Uterus (tissue), 4 donors: Measurements from ENCODE around the gene PLXNA2. TPM values are rescaled to one million over a fixed set of nuclear protein-coding genes. Genes with fewer than 3 reads are reported as not detected.

Source experiments
- DNase-seq, 2 donors: peaks; one replicate each; pipeline ENCODE4 v3.0.0-alpha.2; 2019 to 2020
- H3K27ac ChIP-seq, 2 donors: fragments of 200-600 bp; sonication (generic); 1 replicate in 1 of 2; 2 replicates in 1 of 2; pipeline ENCODE4 v1.5.1; 2016 to 2018
- H3K27me3 ChIP-seq, 2 donors: fragments of 200-600 bp; sonication (generic); one replicate each; pipeline ENCODE4 v1.5.1; 2018 to 2019; ENCODE audit warnings: control low read depth in 1 of 2
- H3K36me3 ChIP-seq, 2 donors: fragments of 200-600 bp; sonication (generic); one replicate each; pipeline ENCODE4 v1.5.1; 2019; ENCODE audit warnings: control low read depth in 1 of 2
- H3K4me1 ChIP-seq, 2 donors: fragments of 200-600 bp; sonication (generic); one replicate each; pipeline ENCODE4 v1.5.1; 2018 to 2019; ENCODE audit warnings: control low read depth in 1 of 2
- H3K4me3 ChIP-seq, 2 donors: fragments of 200-600 bp; sonication (generic); 1 replicate in 1 of 2; 2 replicates in 1 of 2; pipeline ENCODE4 v1.5.1; 2018 to 2019; ENCODE audit warnings: mild to moderate bottlenecking in 1 of 2
- H3K9me3 ChIP-seq, 2 donors: fragments of 200-600 bp; sonication (generic); one replicate each; pipeline ENCODE4 v1.5.1; 2019; ENCODE audit warnings: control low read depth in 1 of 2
- CTCF ChIP-seq, 4 experiments: fragments of 200-600 bp in 2 of 4; fragments of 450-650 bp in 2 of 4; sonication (generic) in 2 of 4; IDR thresholded peaks; one replicate each; pipeline ENCODE4 v1.5.1; 2016 to 2019; ENCODE audit warnings: antibody characterized with exemption in 4 of 4, mild to moderate bottlenecking in 2 of 4, moderate library complexity in 1 of 4
- POLR2A ChIP-seq, 2 donors: fragments of 450-650 bp; IDR thresholded peaks; one replicate each; pipeline ENCODE4 v1.6.1; 2016; ENCODE audit warnings: antibody characterized with exemption in 2 of 2, mild to moderate bottlenecking in 1 of 2, moderate library complexity in 1 of 2
- intact Hi-C: fragments of 100-400 bp; cut with DNase I; formaldehyde crosslinking; loops from one replicate; pipeline ENCODE4 v1.15.1; 2023; ENCODE audit warnings: low total_unique reads
- total RNA-seq, 4 donors: library from RNA; depleted of rRNA in 3 of 4; stranded (reverse); fragments of >200 nt in 3 of 4; gene quantifications; one replicate each; pipeline versions ENCODE4 v1.1.0 to v1.2.4, GENCODE V29; 2014 to 2023
- donor health status: DM: yes; HTN: yes; CAD: no.

The PLXNA2 gene
- total RNA-seq, 4 donors from 2014 or later = 5.4 to 94.5 (median 9.5) TPM

DNA sequence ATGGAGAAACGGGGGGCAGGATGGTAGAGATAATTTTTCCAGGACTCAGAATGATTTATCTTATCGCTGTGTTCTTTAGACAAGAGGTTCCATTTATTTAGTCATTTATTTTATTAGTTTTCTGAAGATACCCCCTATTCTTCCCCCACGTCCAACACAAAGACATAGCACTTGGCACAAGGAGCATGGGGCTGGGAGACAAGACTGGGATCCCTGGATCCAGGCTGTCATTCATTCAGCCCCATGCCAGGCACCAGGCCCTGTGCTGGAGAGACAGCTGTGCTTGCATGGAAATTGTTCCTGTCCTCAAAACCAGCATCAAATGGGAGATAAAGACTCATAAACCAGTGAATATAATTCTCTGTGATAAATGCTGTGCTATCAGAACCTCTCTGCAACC, 27.1 kb upstream of the PLXNA2 start:
- no peaks in the 10 kb centered on the region for H3K9me3 ChIP-seq
- H3K27ac ChIP-seq = no peak overlapping the region
- DNase-seq = no peak
- no peaks in the 10 kb centered on the region for H3K36me3 ChIP-seq
- H3K4me3 ChIP-seq = no peak overlapping the region
- intact Hi-C loops = no loop called here
- no peaks in the 10 kb centered on the region for H3K27me3 ChIP-seq
- no peaks in the 10 kb centered on the region for H3K4me1 ChIP-seq
- TF ChIP-seq POLR2A (IDR thresholded peaks at IDR 0.05) (no peak), CTCF (IDR thresholded peaks at IDR 0.05) (no peak)

DNA sequence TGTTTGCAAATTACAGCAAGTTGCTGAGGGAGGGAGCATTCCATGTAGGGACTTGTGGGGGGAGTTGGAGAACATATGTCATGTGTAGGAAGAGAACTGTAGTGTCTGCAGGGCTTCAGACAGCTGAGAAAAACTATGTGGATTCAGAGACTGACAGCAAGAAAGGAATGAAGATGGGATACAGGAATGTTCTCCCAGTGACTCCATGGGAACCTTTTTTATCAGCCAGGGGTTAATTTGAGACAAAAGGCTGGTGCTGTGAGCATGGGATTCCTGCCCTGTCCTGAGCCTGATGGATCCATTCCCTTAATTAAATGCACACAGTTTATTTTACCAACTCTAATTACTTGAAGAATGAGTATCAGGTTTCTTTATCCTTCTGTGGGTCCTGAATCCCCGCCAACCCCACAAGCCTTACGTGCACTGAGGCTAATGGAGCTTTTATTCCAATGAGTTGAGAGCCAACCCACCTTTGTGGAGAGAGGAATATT, 26.5 kb upstream of the PLXNA2 start:
- DNase-seq = no peak
- TF ChIP-seq POLR2A (IDR thresholded peaks at IDR 0.05) = no peak
- TF ChIP-seq CTCF (IDR thresholded peaks at IDR 0.05) = no peak
- H3K4me3 ChIP-seq = no peak overlapping the region
- H3K27ac ChIP-seq = no peak overlapping the region
- no peaks in the 10 kb centered on the region for H3K9me3 ChIP-seq
- no peaks in the 10 kb centered on the region for H3K4me1 ChIP-seq
- intact Hi-C loops = no loop called here
- no peaks in the 10 kb centered on the region for H3K27me3 ChIP-seq
- H3K36me3 ChIP-seq = no peaks in the 10 kb centered on the region

DNA sequence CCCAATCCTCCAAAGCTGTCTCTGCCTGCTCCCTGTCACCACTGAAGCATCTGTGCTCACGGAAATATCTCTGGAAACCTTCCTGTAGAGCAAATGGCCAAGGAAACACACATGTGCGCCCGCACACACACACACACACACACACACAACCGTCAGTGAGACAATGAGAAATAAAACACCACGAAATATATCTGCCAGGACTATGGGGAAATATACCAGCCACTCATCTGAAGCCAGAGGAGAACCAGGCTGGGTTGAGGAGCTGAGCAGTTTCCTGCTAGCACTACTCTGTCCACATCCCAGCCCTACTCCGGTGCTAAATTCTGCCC, 25.1 kb upstream of the PLXNA2 start:
- Histone ChIP-seq H3K4me3 (no peak overlapping the region), H3K9me3 (no peaks in the 10 kb centered on the region), H3K27ac (no peak overlapping the region), H3K36me3 (no peaks in the 10 kb centered on the region), H3K4me1 (no peaks in the 10 kb centered on the region), H3K27me3 (no peaks in the 10 kb centered on the region)
- intact Hi-C loops = no loop called here
- DNase-seq = no peak
- TF ChIP-seq CTCF (IDR thresholded peaks at IDR 0.05) = no peak
- no peak for TF ChIP-seq POLR2A (IDR thresholded peaks at IDR 0.05)

DNA sequence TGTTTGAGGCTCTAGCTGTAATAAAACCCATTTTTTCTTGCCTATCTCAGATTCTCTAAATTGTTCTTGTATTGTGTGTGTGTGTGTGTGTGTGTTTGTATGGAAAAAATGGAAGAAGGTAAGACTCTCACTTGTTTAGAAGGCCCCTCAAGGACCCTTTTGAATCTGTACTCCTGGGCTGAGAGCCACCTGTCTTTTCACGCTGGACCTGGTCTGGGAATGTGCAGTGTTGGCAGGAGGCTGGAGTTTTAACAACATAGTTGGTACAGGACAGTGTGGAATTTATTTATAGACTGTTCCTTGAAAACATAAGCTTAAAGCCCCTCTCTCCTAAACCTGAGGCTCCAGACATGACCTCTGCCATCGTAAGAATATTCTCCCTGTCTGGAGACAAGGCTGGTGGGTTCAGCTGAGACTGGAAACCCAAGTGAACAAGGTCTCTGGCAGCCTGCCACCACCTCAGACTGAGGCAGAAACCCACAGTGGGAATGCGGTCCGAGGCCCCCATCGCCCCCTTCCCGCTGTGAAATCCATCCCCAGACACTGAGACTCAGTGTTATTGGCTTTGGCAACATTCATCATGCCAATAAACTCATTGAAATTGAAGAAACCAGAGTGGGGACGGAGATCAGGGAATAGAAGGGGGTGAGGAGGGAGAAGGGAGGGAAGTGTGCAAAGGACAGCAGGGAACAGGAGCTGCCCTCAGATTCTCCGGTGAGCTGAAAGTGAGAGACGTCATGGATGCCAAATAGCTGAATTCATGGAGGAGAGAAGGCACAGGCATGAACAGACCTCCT, 24.6 kb upstream of the PLXNA2 start:
- Histone ChIP-seq H3K36me3 (no peaks in the 10 kb centered on the region), H3K4me1 (no peaks in the 10 kb centered on the region), H3K9me3 (no peaks in the 10 kb centered on the region), H3K4me3 (no peak overlapping the region), H3K27ac (no peak overlapping the region), H3K27me3 (no peaks in the 10 kb centered on the region)
- DNase-seq = no peak
- TF ChIP-seq POLR2A (IDR thresholded peaks at IDR 0.05) (no peak), CTCF (IDR thresholded peaks at IDR 0.05) (no peak)
- intact Hi-C loops = no loop called here

DNA sequence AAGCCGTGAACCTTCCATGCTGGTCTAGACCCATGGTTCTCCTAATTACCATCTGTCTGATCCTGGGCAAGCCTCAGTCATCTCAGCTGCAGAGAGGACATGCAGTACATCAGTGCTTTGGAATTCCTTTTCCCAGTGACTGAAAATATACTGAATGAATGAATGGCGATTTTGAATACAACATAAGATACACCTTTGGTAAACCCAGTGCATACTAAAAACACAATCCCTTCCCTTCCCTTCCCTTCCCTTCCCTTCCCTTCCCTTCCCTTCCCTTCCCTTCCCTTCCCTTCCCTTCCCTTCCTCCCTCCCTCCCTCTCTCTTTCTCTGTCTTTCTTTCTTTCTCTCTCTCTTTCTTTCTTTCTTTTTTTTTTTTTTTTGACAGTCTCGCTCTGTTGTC, 21.3 kb upstream of the PLXNA2 start:
- H3K4me3 ChIP-seq = no peak overlapping the region
- H3K36me3 ChIP-seq = no peaks in the 10 kb centered on the region
- DNase-seq = no peak
- H3K27me3 ChIP-seq = no peaks in the 10 kb centered on the region
- TF ChIP-seq CTCF (IDR thresholded peaks at IDR 0.05) (no peak), POLR2A (IDR thresholded peaks at IDR 0.05) (no peak)
- intact Hi-C loops = no loop called here
- H3K9me3 ChIP-seq = no peaks in the 10 kb centered on the region
- H3K27ac ChIP-seq = no peak overlapping the region
- no peaks in the 10 kb centered on the region for H3K4me1 ChIP-seq
